HG03571 (cell line): ENCODE data around the gene PAN3.
"Not testable (repeated sequence)": the region's sequence is repeated elsewhere in the genome, so short reads cannot be mapped to it uniquely, and the experiment has no call there.

Experiments used
- ATAC-seq: cut with Tn5 transposase; IDR thresholded peaks from one replicate; pipeline ENCODE4 v1.9.1; 2021; ENCODE audit not compliant: unreplicated experiment

Gene PAN3

DNA sequence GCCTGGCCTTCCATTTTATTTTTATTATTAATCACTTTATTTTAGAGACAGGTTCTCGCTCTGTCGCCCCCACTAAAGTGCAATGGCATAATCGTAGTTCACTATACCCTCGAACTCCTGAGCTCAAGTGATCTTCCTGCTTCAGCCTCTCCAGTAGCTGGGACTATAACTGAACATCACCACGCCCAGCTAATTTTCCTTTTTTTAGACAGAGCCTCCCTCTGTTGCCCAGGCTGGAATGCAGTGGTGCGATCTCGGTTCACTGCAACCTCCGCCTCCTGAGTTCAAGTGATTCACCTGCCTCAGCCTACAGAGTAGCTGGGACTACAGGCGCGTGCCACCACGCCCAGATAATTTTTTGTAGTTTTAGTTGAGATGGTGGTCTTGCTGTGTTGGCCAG, 6.7 kb upstream of the PAN3 start:
- no peak for ATAC-seq

- no peak for ATAC-seq
These were observed 1.4 kb upstream of the PAN3 start for GRCh38 chr13:28136916-28137315.

- ATAC-seq, result peak; percentile 5
These were observed 749 bp upstream of the PAN3 start for GRCh38 chr13:28137596-28137995.

- ATAC-seq, result peak; percentile 40
These were observed 568 bp downstream of the PAN3 start for GRCh38 chr13:28138756-28139470.

DNA sequence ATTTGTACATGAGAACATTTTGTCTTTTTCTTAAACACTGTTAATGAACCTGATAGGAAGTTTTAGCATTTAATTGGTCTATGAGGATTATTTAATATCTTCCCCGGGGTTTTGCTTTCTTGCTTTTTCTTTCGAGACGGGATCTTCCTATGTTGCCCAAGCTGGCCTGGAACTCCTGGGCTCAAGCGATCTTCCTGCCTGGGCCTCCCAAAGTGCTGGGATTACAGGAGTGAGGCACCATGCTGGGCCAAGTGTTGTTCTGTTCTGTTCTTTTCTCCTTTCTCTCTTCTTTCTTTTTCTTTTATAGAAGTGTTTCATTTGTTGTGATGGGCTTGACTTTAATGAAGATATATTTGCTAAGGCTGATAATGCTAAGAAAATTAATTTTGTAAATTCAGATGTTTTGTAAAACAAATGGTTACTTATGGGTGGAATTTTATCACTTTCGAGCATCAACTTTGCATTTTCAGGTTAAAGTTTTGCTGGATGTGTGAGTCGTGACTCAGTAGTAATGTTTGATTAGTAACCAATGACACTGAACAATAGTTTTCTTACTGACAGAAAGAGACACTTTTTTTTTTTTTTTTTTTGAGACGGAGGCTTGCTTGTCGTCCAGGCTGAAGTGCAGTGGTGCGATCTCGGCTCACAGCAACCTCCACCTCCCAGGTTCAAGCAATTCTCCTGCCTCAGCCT, 2.2 kb downstream of the PAN3 start:
- ATAC-seq, result no peak

GRCh38 chr13:28141542-28141941, 3.2 kb downstream of the PAN3 start:
- ATAC-seq, result not testable (repeated sequence)

GRCh38 chr13:28145049-28145448, 6.7 kb downstream of the PAN3 start:
- no peak for ATAC-seq

DNA sequence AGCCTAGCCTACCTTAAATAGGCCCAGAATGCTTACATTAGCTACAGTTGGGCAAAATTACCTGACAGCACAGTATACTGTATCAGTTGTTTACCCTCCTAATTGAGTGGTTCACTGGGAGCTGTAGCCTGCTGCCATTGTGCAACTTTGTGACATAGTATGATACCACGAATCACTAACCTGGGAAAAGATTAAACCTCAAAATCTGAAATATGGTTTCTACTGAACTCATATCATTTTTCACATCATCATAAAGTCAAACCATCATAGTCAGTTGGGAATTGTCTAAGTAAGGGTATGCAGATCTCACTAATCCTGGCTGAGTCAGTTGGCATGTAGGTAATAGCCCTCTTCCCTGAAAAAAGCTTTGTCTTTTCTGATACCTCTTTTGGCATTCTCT, 9.2 kb downstream of the PAN3 start:
- ATAC-seq, result no peak

GRCh38 chr13:28159057-28159456, 20.7 kb downstream of the PAN3 start:
- no peak for ATAC-seq

DNA sequence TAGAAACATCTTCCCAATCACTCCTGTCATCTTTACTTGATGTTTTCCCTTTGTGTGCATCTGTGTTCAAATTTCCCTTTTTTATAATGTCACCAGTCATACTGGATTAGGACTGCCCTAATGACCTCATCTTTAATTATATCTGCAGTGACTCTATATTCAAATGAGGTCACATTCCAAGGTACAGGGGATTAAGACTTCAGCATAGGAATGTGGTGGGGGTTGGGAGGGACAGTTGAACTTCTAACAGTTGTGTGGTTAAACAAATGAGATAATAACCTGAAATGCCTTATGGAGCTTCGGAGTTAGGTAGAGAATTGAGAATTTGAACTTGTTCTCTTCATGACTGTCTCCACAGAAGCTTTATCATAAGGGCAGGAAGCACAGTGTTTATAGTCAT, 23.0 kb downstream of the PAN3 start:
- ATAC-seq, result no peak

- no peak for ATAC-seq
These were observed 25.2 kb downstream of the PAN3 start for GRCh38 chr13:28163587-28163986.

GRCh38 chr13:28166257-28166656, 27.9 kb downstream of the PAN3 start:
- ATAC-seq, result no peak

- no peak for ATAC-seq
These were observed 32.9 kb downstream of the PAN3 start for GRCh38 chr13:28171266-28171665.

- no peak for ATAC-seq
These were observed 34.6 kb downstream of the PAN3 start for GRCh38 chr13:28172947-28173346.

DNA sequence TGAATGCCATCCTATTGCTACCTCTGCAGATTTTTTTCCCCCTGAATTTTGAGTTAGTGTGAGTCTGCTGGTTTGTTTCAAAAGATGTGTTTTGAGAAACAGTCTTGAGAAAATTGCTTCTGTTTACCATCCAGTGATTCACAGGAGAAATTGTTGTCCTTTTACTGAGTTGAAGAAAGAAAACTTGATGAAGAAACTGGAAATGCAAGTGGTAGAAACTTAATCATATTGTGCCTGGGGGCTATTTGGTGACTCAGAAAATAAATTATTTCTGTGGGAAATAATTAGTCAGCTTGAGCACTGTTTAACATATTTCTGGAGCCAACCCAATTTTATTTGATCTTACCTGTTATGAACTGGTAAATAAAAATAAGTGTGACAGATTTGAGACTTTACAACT, 35.4 kb downstream of the PAN3 start:
- no peak for ATAC-seq

- no peak for ATAC-seq
These were observed 39.0 kb downstream of the PAN3 start for GRCh38 chr13:28177327-28177726.

DNA sequence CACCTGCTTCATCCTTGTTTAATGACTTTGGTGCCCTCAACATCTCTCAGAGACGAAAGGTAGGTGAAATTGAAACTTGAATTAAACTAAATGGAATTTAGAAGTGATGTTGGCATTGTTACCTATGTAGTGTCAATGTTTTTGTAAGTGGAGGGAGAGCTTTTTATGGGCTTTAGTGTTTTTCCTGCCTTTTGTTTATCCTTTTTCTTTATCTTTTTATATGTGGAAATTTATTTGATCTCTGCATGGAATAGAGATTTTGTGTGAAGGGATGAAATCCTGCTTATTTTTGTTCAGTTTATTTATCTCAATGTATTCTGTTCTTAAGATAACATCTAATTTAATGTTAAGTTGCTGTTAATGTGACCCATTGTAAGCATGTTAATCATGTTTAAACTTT, 39.5 kb downstream of the PAN3 start:
- no peak for ATAC-seq

DNA sequence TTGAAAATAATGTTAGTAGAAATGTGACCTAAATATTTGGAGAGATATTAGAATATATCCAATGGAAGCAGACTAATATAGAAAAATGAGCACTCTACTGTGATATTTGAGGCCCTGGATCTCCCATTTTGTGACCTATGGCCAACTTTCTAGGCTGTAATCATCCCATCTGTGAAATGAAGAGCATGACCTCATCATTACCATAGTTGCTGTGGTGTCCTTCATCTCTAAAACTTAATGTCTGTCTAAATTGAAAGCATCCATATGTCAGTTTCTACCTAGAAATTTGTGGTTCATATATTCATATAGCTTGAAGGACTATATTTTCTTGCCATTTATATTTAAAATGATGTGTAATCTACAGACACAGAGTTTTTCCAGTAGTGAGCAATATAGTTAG, 41.6 kb downstream of the PAN3 start:
- no peak for ATAC-seq

DNA sequence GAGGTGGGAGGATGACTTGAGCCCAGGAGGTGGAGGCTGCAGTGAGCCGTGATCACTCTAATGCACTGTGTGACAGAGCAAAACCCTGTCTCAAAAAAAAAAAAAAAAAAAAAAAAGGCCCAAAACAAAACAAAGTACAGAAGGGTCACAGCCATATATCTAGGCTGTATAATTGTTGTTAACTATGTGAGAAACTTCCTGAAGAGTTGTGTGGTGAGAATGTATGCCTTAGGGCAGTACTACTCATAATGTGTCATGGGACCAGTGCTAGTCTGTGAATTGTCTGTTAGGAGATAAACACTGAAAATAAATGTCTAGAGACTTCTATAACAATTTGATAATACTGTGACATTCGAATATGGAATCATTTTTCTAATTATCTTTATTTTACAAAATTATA, 43.1 kb downstream of the PAN3 start:
- no peak for ATAC-seq

GRCh38 chr13:28185256-28185655, 46.9 kb downstream of the PAN3 start:
- no peak for ATAC-seq

- no peak for ATAC-seq
These were observed 60.7 kb downstream of the PAN3 start for GRCh38 chr13:28199089-28199488.

DNA sequence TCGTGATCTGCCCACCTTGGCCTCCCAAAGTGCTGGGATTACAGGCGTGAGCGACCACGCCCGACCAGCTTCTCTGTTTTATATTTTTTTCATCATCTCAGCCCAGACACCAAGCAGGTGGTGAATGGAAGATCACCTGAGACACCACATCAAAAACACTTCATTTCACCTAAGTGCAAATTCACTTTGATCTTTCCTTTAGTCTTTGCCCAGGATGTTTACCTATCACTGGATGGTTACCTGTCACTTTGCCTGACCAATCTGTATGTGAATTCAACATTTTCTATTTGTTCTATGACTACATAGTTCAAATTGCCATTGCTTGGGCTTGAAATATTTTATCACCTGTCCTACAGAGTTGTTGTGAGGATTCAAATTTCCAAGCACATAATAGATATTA, 65.7 kb downstream of the PAN3 start:
- no peak for ATAC-seq
